AG09319 (cell line): Measurements from ENCODE around the gene RTP2.

Source experiments
- DNase-seq: peaks from one replicate; pipeline ENCODE4 v3.0.0-alpha.2; 2010; ENCODE audit warnings: low read depth; ENCODE audit errors: extremely low read depth
- TF ChIP-seq, protein P1 (sequence below): IDR thresholded peaks from 2 replicates; pipeline ENCODE4 v1.5.1; 2011; ENCODE audit warnings: low read depth, mild to moderate bottlenecking, inconsistent platforms, low read length, moderate library complexity

The RTP2 gene

GRCh38 chr3:187709155-187709554 lies 6.8 kb upstream of the RTP2 start:
- TF ChIP-seq, protein P1, sequence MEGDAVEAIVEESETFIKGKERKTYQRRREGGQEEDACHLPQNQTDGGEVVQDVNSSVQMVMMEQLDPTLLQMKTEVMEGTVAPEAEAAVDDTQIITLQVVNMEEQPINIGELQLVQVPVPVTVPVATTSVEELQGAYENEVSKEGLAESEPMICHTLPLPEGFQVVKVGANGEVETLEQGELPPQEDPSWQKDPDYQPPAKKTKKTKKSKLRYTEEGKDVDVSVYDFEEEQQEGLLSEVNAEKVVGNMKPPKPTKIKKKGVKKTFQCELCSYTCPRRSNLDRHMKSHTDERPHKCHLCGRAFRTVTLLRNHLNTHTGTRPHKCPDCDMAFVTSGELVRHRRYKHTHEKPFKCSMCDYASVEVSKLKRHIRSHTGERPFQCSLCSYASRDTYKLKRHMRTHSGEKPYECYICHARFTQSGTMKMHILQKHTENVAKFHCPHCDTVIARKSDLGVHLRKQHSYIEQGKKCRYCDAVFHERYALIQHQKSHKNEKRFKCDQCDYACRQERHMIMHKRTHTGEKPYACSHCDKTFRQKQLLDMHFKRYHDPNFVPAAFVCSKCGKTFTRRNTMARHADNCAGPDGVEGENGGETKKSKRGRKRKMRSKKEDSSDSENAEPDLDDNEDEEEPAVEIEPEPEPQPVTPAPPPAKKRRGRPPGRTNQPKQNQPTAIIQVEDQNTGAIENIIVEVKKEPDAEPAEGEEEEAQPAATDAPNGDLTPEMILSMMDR, result no peak
- no peak for DNase-seq

DNA sequence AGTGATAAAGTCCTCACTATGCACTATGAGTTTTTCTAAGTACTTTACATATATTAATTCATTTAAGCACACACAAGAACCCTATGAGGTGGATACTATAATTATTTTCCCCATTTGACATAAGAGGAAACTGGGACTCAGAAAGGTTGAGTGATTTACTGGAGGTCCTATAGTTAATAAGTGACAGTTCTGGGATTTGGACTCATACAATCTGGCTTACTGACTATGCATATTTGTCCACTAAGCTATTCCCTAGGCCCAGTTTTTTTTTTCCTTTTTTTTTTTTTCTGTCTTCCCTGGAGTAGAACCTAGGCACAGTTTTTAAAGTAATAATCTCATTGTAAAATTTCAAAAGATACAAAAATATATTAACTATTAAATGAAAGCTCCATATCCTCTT lies 6.3 kb upstream of the RTP2 start:
- no peak for DNase-seq
- TF ChIP-seq, protein P1, result no peak

DNA sequence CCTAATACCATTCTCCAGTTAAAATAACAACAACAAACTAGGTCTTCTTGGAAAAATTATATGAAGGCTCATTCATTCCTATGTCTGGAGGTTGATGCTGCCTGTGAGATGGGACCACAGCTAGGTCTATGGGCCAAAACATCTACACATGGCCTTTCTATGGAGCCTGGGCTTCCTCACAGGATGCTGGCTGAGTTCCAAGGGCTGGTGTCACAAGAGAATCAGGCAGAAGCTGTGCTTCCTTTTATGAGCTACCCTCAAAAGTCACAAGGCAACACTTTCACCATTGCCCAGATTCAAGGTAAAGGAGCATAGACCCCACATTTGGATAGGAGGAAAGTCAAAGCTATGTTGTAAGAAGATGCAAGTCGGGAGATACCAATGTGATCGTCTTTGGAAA lies 4.6 kb upstream of the RTP2 start:
- DNase-seq, result no peak
- TF ChIP-seq, protein P1, result no peak

DNA sequence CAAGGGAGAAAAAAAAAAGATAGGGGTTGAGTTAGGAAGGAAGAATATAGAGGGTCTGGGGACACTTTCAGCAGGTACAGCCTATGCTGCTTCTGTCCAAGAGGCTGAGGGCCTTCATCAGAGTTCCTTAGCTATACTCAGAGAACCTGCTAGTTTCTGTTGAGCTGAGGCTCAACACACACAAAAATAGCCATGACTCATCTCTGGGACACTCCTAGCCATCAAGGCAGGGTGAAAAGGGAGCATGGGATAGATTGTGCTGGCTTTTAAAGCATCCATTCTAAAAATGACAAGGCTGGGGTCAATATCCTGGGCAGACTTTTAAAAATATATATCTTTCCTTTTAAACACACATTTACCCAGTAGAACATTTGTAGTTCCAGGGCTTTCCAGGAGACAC lies 2.8 kb upstream of the RTP2 start:
- TF ChIP-seq, protein P1, result no peak
- no peak for DNase-seq

DNA sequence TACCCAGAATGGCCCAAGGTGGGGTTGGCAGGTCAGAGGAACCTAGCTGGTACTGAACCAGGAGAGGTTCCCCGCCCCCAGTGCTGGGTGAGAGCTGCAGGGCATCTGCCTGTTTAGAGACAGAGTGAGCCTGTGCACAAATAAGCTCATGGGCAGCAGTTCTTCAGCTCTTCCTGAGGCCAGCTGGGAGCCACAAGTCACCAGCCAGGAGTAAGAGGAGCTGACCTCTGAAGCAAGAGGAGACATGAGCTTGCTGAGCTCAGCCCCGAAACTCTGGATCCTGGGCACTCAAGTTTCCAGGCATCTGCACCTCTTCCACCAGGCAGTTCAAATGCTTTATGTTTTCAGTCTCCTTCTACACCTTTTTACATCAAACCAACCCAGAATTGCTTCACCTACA lies 2.1 kb downstream of the RTP2 start:
- DNase-seq, result no peak
- TF ChIP-seq, protein P1, result no peak

DNA sequence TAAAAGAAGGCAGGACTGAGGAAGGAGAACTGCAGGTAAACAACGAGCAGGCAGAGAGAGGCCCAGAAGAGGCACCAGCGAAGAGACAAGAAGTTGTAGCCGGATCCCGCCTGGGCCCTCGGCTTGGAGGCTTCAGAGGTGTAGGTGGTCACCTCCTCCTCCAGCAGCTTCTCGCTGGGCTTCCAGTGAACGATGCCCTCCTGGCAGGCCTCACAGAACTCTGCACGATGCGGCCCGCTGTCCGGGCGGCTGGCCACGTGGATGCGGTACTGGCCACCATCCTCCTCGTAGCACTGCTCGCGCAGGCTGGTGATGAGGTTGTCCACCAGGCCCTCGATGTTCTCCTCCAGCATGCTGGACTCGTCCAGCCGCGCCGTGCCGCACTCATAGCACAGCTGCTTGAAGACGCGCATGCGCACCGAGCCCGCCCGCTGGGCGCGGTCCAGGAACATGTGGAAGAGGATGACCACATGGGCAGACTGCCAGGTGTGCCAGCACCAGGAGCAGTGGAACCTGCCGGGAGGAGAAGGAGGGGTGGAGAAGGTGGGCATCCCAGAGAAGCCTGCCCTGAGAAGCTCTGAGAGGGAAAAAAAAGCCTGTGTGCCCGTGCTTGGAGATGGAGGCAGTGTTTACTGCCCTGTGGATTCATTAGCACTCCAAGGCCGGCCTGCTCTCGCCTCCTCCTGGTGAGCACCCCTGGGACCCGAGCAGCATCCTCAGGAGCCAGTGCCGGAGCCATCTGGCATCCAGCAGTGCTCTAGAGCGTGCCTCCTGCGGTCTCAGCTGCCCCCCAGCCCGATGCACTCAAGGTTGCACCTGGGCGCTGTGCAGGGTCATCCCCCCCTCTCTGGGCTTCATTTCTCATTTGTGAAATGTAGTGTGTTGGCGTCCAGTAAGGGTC lies 3.6 kb downstream of the RTP2 start:
- DNase-seq, result no peak
- TF ChIP-seq, protein P1, result no peak

GRCh38 chr3:187696021-187696420 lies 6.3 kb downstream of the RTP2 start:
- no peak for DNase-seq
- TF ChIP-seq, protein P1, result no peak
